Mesenchymal stem cell (in vitro differentiated cells and primary cell): ENCODE data around the gene TUBB4B.

Experiments used
- DNase-seq: peaks from one replicate; pipeline ENCODE4 v3.0.0-alpha.2; 2013
- H2AFZ ChIP-seq: one replicate; pipeline ENCODE4 v1.6.1; 2013; ENCODE audit warnings: low read depth, mild to moderate bottlenecking, control low read depth, inconsistent platforms, low read length, moderate library complexity
- H2AK5ac ChIP-seq: 2 replicates; pipeline ENCODE4 v1.6.1; 2013; ENCODE audit warnings: low read length, moderate library complexity, mild to moderate bottlenecking, inconsistent platforms; ENCODE audit not compliant: severe bottlenecking
- H2BK120ac ChIP-seq: one replicate; pipeline ENCODE4 v1.6.1; 2013; ENCODE audit warnings: low read depth, mild to moderate bottlenecking, inconsistent platforms, low read length, moderate library complexity
- H2BK12ac ChIP-seq, 2 experiments: one replicate each; pipeline ENCODE4 v1.6.1; 2013; ENCODE audit warnings: inconsistent platforms in 2 of 2, low read length in 2 of 2, mild to moderate bottlenecking in 2 of 2, moderate library complexity in 2 of 2, control low read depth in 1 of 2
- H2BK15ac ChIP-seq: one replicate; pipeline ENCODE4 v1.6.1; 2013; ENCODE audit warnings: mild to moderate bottlenecking, low read depth, inconsistent platforms; ENCODE audit not compliant: poor library complexity, severe bottlenecking
- H2BK5ac ChIP-seq: 2 replicates; pipeline ENCODE4 v1.6.1; 2013; ENCODE audit warnings: low read depth, mild to moderate bottlenecking, low read length, control low read depth, inconsistent platforms; ENCODE audit not compliant: poor library complexity, severe bottlenecking
- H3K14ac ChIP-seq, 2 experiments: one replicate each; pipeline ENCODE4 v1.6.1; 2013; ENCODE audit warnings: inconsistent platforms in 2 of 2, low read length in 2 of 2, control low read depth in 1 of 2, mild to moderate bottlenecking in 1 of 2, moderate library complexity in 1 of 2
- H3K18ac ChIP-seq, 2 experiments: one replicate each; pipeline ENCODE4 v1.6.1; 2013; ENCODE audit warnings: inconsistent platforms in 2 of 2, low read length in 2 of 2, control low read depth in 1 of 2, low read depth in 1 of 2, mild to moderate bottlenecking in 1 of 2
- H3K23ac ChIP-seq, 2 experiments: one replicate each; pipeline ENCODE4 v1.6.1; 2013; ENCODE audit warnings: inconsistent platforms in 2 of 2, low read length in 2 of 2, mild to moderate bottlenecking in 2 of 2, moderate library complexity in 2 of 2, control low read depth in 1 of 2
- H3K27ac ChIP-seq: 2 replicates; pipeline ENCODE4 v1.5.1; 2013; ENCODE audit warnings: mild to moderate bottlenecking, moderate library complexity, low read length, control low read depth, inconsistent platforms; ENCODE audit not compliant: poor library complexity, severe bottlenecking
- H3K27me3 ChIP-seq, 2 experiments: 2 replicates each; pipeline versions ENCODE4 v1.6.1 to v1.7.0; 2013; ENCODE audit warnings: low read length in 2 of 2, mild to moderate bottlenecking in 2 of 2, moderate library complexity in 2 of 2, control low read depth in 1 of 2, inconsistent platforms in 1 of 2; ENCODE audit not compliant: control insufficient read depth in 1 of 2, insufficient read depth in 1 of 2
- H3K36me3 ChIP-seq, 2 experiments: 2 replicates each; pipeline versions ENCODE4 v1.6.1 to v1.7.0; 2013; ENCODE audit warnings: low read length in 2 of 2, control low read depth in 1 of 2, inconsistent platforms in 1 of 2, low read depth in 1 of 2, mild to moderate bottlenecking in 1 of 2; ENCODE audit not compliant: insufficient read depth in 2 of 2, control insufficient read depth in 1 of 2
- H3K4ac ChIP-seq, 2 experiments: one replicate each; pipeline ENCODE4 v1.6.1; 2013; ENCODE audit warnings: inconsistent platforms in 2 of 2, low read length in 2 of 2, mild to moderate bottlenecking in 2 of 2, moderate library complexity in 2 of 2, control low read depth in 1 of 2, low read depth in 1 of 2
- H3K4me1 ChIP-seq: 2 replicates; pipeline ENCODE4 v1.6.1; 2013; ENCODE audit warnings: low read depth, low read length, control low read depth; ENCODE audit not compliant: control insufficient read depth, insufficient read depth
- H3K4me2 ChIP-seq: 2 replicates; pipeline ENCODE4 v1.6.1; 2013; ENCODE audit warnings: low read length, mild to moderate bottlenecking, inconsistent platforms; ENCODE audit not compliant: poor library complexity, severe bottlenecking
- H3K4me3 ChIP-seq, 2 experiments: 2 replicates each; pipeline versions ENCODE4 v1.5.1 to v1.7.0; 2013; ENCODE audit warnings: low read length in 2 of 2, mild to moderate bottlenecking in 2 of 2, control low read depth in 1 of 2, low read depth in 1 of 2; ENCODE audit not compliant: insufficient read depth in 1 of 2
- H3K79me1 ChIP-seq: replicated peaks from 2 replicates; pipeline ENCODE4 v1.6.1; 2013; ENCODE audit warnings: mild to moderate bottlenecking, control low read depth, low read length, inconsistent platforms; ENCODE audit not compliant: poor library complexity, severe bottlenecking
- H3K9ac ChIP-seq: 2 replicates; pipeline ENCODE4 v1.7.0; 2013; ENCODE audit warnings: mild to moderate bottlenecking, low read length, moderate library complexity
- H3K9me3 ChIP-seq: 2 replicates; pipeline ENCODE4 v1.7.0; 2013; ENCODE audit warnings: mild to moderate bottlenecking, low read length; ENCODE audit not compliant: control insufficient read depth
- H4K8ac ChIP-seq: one replicate; pipeline ENCODE4 v1.6.1; 2013; ENCODE audit warnings: inconsistent platforms, mild to moderate bottlenecking, low read length, moderate library complexity
- H4K91ac ChIP-seq: one replicate; pipeline ENCODE4 v1.6.1; 2013; ENCODE audit warnings: mild to moderate bottlenecking, low read length, inconsistent platforms
- WGBS: methylation state at CpG from one replicate; pipeline ENCODE4 v1.1.7; 2013; ENCODE audit warnings: mixed read lengths; 5-methylcytosine and 5-hydroxymethylcytosine counted together

Gene TUBB4B

DNA sequence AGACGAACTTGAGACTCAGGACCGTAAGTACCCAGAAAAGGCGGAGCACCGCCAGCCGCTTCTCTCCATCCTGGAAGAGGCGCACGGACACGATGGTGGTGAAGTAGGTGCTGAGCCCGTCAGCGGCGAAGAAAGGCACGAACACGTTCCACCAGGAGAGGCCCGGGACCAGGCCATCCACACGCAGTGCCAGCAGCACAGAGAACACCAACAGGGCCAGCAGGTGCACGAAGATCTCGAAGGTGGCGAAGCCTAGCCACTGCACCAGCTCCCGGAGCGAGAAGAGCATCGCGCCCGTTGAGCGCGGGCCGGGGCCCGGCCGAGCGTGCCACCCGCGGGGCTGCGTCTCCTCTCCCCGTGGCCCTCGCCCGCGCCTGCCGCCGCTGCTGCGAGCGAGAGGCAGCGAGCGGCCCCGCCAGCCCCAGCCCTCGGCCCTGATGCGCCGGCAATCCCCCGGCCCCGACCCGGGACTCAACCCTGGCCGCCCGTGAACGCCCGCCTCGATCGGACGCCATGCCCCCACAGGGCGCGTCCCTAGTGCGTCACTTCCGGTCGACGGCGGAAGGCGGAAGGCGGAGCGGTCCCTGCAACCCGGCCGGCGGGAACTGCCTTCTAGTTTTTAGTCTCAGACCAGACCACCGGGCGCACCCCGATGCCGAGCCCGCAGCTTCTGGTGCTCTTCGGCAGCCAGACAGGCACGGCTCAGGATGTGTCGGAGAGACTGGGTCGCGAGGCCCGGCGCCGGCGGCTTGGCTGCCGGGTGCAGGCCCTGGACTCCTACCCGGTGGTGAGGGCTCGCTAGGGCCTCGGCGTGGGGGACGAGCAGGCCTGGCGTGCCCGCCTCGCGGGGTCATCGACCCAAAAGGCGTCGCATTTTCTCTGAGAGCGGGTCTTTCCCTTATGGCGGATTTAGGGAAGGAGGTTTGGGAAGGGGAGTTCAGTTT lies 35.7 kb upstream of the TUBB4B start, which contains the start of the genes NDOR1 and TMEM203:
TSS of gene NDOR1 (plus strand) at position 575 of the 944 bp plus-strand sequence. CDS start at position 653, 78 bp downstream.
TSS of gene TMEM203 (minus strand) at position 523 of the 944 bp plus-strand sequence. CDS start at position 289, 234 bp downstream.
- Histone ChIP-seq H3K4me2 (peak within 1 kb of the TSS; percentile 97), H3K36me3 (peaks cover 19 to 29% of the 10 kb centered on the region in 2 experiments), H3K79me1 (peaks cover 33% of the 10 kb centered on the region), H3K4me3 (peak within 1 kb of the TSS; percentile 89 to 96), H3K9ac (peak within 1 kb of the TSS; percentile 98), H2BK12ac (peak within 1 kb of the TSS in 1 of 2 experiments; percentile 19), H3K14ac (peak within 1 kb of the TSS in 1 of 2 experiments; percentile 30), H3K27ac (peak within 1 kb of the TSS; percentile 24), H2AFZ (peak within 1 kb of the TSS; percentile 68), H2BK5ac (no peak within 1 kb of the TSS), H3K9me3 (no peaks in the 10 kb centered on the region), H2BK15ac (no peak within 1 kb of the TSS), H3K23ac (peak within 1 kb of the TSS in 1 of 2 experiments; percentile 91), H2BK120ac (peak within 1 kb of the TSS; percentile 71), H3K4me1 (peaks cover 31% of the 10 kb centered on the region), H4K8ac (peak within 1 kb of the TSS; percentile 98), H3K27me3 (no peaks in the 10 kb centered on the region), H2AK5ac (no peak within 1 kb of the TSS), H3K4ac (peak within 1 kb of the TSS; percentile 78 to 81), H3K18ac (peak within 1 kb of the TSS; percentile 69 to 82), H4K91ac (peak within 1 kb of the TSS; percentile 86)
- peak; percentile 87 for DNase-seq
- WGBS: under 1% methylated on average over 98 of the region's 98 CpGs

DNA sequence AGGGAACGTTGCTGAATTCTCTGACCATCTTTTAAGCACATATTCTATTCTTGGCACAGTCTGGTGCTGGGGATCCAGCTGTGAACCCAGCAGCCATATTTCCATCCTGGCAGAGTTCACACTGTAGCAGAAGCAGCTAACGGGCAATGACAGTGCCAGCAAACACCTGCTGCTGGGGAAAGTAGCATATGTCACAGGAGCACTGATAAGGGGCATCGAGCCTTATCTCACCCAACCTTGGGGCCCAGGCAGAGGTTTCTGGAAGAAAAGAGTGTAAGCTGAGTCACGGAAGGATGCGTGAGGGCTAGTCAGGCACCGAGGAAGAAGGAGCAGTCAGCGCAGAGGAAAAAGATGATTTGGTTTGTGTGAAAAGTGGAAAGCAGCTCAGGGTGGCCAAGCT lies 34.5 kb upstream of the TUBB4B start:
- no peak overlapping the region for H2BK15ac ChIP-seq
- no peak overlapping the region for H3K4me2 ChIP-seq
- H3K79me1 ChIP-seq: peaks cover 30% of the 10 kb centered on the region
- no peak overlapping the region for H3K4ac ChIP-seq
- peak overlapping the region; percentile 5 for H4K8ac ChIP-seq
- H3K9me3 ChIP-seq: no peaks in the 10 kb centered on the region
- no peak overlapping the region for H3K23ac ChIP-seq
- peak overlapping the region in 1 of 2 experiments; percentile 96 for H3K4me3 ChIP-seq
- H3K18ac ChIP-seq: no peak overlapping the region
- H2BK120ac ChIP-seq: no peak overlapping the region
- WGBS: 94% methylated on average over 7 of the region's 7 CpGs
- H2BK12ac ChIP-seq: no peak overlapping the region
- DNase-seq: no peak
- no peak overlapping the region for H2AK5ac ChIP-seq
- H2BK5ac ChIP-seq: no peak overlapping the region
- no peak overlapping the region for H3K14ac ChIP-seq
- no peaks in the 10 kb centered on the region for H3K27me3 ChIP-seq
- H3K9ac ChIP-seq: peak overlapping the region; percentile 98
- no peak overlapping the region for H2AFZ ChIP-seq
- peaks cover 19 to 39% of the 10 kb centered on the region in 2 experiments for H3K36me3 ChIP-seq
- H3K4me1 ChIP-seq: peaks cover 26% of the 10 kb centered on the region
- H4K91ac ChIP-seq: no peak overlapping the region
- H3K27ac ChIP-seq: no peak overlapping the region

DNA sequence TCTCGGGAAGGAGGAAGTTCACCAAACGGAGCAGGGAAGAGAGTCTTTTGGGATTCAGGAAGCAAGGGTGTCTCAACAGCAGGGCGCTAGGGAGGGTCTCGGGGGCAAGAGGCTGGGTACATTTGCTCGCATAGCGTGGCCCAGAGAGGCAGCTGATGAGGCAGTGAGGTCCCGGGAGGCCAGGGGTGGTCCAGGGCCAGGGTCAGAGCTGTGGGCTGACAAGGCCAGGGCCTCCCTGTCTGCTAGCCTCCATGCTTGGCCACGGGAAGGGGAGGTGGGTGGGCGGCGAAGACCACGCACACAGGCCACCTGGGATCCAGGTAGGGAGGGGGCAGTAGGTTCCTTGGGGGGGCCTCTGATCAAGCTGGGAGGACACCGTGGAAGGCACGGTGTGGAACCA lies 29.6 kb upstream of the TUBB4B start:
- no peak overlapping the region for H2BK12ac ChIP-seq
- no peaks in the 10 kb centered on the region for H3K9me3 ChIP-seq
- DNase-seq: no peak
- H3K4me2 ChIP-seq: no peak overlapping the region
- H4K91ac ChIP-seq: no peak overlapping the region
- no peak overlapping the region for H2AFZ ChIP-seq
- no peak overlapping the region for H3K27ac ChIP-seq
- no peak overlapping the region for H3K23ac ChIP-seq
- H2AK5ac ChIP-seq: no peak overlapping the region
- H2BK5ac ChIP-seq: no peak overlapping the region
- peaks cover 21 to 88% of the 10 kb centered on the region in 2 experiments for H3K36me3 ChIP-seq
- no peaks in the 10 kb centered on the region for H3K27me3 ChIP-seq
- H2BK120ac ChIP-seq: no peak overlapping the region
- no peak overlapping the region for H4K8ac ChIP-seq
- H2BK15ac ChIP-seq: no peak overlapping the region
- 88% methylated on average over 13 of the region's 13 CpGs for WGBS
- no peak overlapping the region for H3K4me3 ChIP-seq
- H3K18ac ChIP-seq: no peak overlapping the region
- H3K4ac ChIP-seq: no peak overlapping the region
- peaks cover 17% of the 10 kb centered on the region for H3K79me1 ChIP-seq
- no peak overlapping the region for H3K14ac ChIP-seq
- H3K9ac ChIP-seq: no peak overlapping the region
- peaks cover 10% of the 10 kb centered on the region for H3K4me1 ChIP-seq

DNA sequence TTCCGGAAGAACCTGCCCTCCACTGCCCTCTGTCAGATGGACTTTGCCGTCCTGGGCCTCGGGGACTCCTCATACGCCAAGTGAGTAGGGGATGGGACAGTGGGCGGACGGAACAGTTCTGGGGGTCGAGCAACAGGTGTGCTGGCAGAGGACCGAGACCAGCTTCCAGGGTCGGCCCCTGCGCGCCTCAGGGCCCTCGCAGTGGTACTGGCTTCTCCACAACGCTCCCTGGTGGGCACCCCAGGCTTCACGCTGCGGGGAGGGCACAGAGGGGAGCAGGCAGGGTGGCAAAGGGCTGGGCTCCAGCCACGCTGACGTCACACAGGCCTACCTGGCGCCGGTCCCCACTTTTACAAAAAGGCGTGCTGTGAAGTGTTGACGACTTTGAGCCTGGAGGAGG lies 28.6 kb upstream of the TUBB4B start:
- Histone ChIP-seq H3K27ac (no peak overlapping the region), H3K14ac (no peak overlapping the region), H3K27me3 (no peaks in the 10 kb centered on the region), H2BK12ac (no peak overlapping the region), H3K79me1 (peaks cover 8% of the 10 kb centered on the region), H3K23ac (no peak overlapping the region), H4K8ac (no peak overlapping the region), H2BK15ac (no peak overlapping the region), H3K9me3 (no peaks in the 10 kb centered on the region), H3K9ac (no peak overlapping the region), H3K4me2 (no peak overlapping the region), H4K91ac (no peak overlapping the region), H3K4me3 (no peak overlapping the region), H3K36me3 (peaks cover 13 to 85% of the 10 kb centered on the region in 2 experiments), H3K4ac (no peak overlapping the region), H2BK120ac (no peak overlapping the region), H2AFZ (no peak overlapping the region), H3K18ac (no peak overlapping the region), H2BK5ac (no peak overlapping the region), H3K4me1 (peaks cover 14% of the 10 kb centered on the region), H2AK5ac (no peak overlapping the region)
- 92% methylated on average over 21 of the region's 21 CpGs for WGBS
- no peak for DNase-seq
